Neural progenitor cell (in vitro differentiated cells): ENCODE measurements around the gene KRT80.

Source experiments
- CTCF ChIP-seq: fragments of 200-600 bp; sonication (generic); IDR thresholded peaks from 2 replicates; pipeline ENCODE4 v1.5.1; 2017; ENCODE audit warnings: antibody characterized with exemption, mild to moderate bottlenecking
- EZH2 ChIP-seq: fragments of 200-600 bp; sonication (generic); IDR thresholded peaks from 2 replicates; pipeline ENCODE4 v1.6.1; 2017; ENCODE audit warnings: antibody characterized with exemption, mild to moderate bottlenecking, moderate library complexity
- EZH2phosphoT487 ChIP-seq: fragments of 200-600 bp; sonication (generic); IDR thresholded peaks from 2 replicates; pipeline ENCODE4 v1.6.1; 2017; ENCODE audit warnings: antibody characterized with exemption

GRCh38 chr12:52216807-52217206 is 25.0 kb upstream of the KRT80 start:
- TF ChIP-seq CTCF = no peak
- no peak for TF ChIP-seq EZH2phosphoT487
- no peak for TF ChIP-seq EZH2
